Measurements from ENCODE around the gene HBZ.
"Not testable (repeated sequence)": the region's sequence is repeated elsewhere in the genome, so short reads cannot be mapped to it uniquely, and the experiment has no call there.

Gene HBZ

GRCh38 chr16:133716-134115 is 18.7 kb upstream of the HBZ start:
- no peak for DNase-seq (ENCODE audit: low read depth)

GRCh38 chr16:138049-138417 is 14.4 kb upstream of the HBZ start:
- DNase-seq (ENCODE audit: low read depth): no peak

- DNase-seq (ENCODE audit: low read depth): no peak
These were observed 12.1 kb upstream of the HBZ start for GRCh38 chr16:140175-140857.

GRCh38 chr16:142405-142967 is 10.0 kb upstream of the HBZ start:
- no peak for DNase-seq (ENCODE audit: low read depth)

GRCh38 chr16:143047-143446 is 9.4 kb upstream of the HBZ start:
- no peak for DNase-seq (ENCODE audit: low read depth)

- DNase-seq (ENCODE audit: low read depth): no peak
These were observed 9.0 kb upstream of the HBZ start for GRCh38 chr16:143456-143855.

GRCh38 chr16:144797-145252 is 7.6 kb upstream of the HBZ start:
- no peak for DNase-seq (ENCODE audit: low read depth)

GRCh38 chr16:146646-147045 is 5.8 kb upstream of the HBZ start:
- no peak for DNase-seq (ENCODE audit: low read depth)

- no peak for DNase-seq (ENCODE audit: low read depth)
These were observed 3.3 kb upstream of the HBZ start for GRCh38 chr16:149024-149660.

GRCh38 chr16:153129-153521 is 681 bp downstream of the HBZ start:
- DNase-seq (ENCODE audit: low read depth): not testable (repeated sequence)

- not testable (repeated sequence) for DNase-seq (ENCODE audit: low read depth)
These were observed 1.2 kb downstream of the HBZ start for GRCh38 chr16:153550-154216.

GRCh38 chr16:154217-155030 is 2.0 kb downstream of the HBZ start:
- no peak for DNase-seq (ENCODE audit: low read depth)

- DNase-seq (ENCODE audit: low read depth): no peak
These were observed 2.6 kb downstream of the HBZ start for GRCh38 chr16:155031-155398.

GRCh38 chr16:159136-159849 is 6.8 kb downstream of the HBZ start:
- no peak for DNase-seq (ENCODE audit: low read depth)

- DNase-seq (ENCODE audit: low read depth): not testable (repeated sequence)
These were observed 7.8 kb downstream of the HBZ start for GRCh38 chr16:160242-160641.

- no peak for DNase-seq (ENCODE audit: low read depth)
These were observed 8.3 kb downstream of the HBZ start for GRCh38 chr16:160691-161190.

GRCh38 chr16:162271-162991 is 10.0 kb downstream of the HBZ start:
- DNase-seq (ENCODE audit: low read depth): no peak

GRCh38 chr16:163139-163538 is 10.7 kb downstream of the HBZ start:
- not testable (repeated sequence) for DNase-seq (ENCODE audit: low read depth)

- not testable (repeated sequence) for DNase-seq (ENCODE audit: low read depth)
These were observed 11.3 kb downstream of the HBZ start for GRCh38 chr16:163696-164095.

GRCh38 chr16:164134-164823 is 11.8 kb downstream of the HBZ start:
- DNase-seq (ENCODE audit: low read depth): not testable (repeated sequence)
